ENCODE measurements around the gene RHOF.

RHOF gene

DNA sequence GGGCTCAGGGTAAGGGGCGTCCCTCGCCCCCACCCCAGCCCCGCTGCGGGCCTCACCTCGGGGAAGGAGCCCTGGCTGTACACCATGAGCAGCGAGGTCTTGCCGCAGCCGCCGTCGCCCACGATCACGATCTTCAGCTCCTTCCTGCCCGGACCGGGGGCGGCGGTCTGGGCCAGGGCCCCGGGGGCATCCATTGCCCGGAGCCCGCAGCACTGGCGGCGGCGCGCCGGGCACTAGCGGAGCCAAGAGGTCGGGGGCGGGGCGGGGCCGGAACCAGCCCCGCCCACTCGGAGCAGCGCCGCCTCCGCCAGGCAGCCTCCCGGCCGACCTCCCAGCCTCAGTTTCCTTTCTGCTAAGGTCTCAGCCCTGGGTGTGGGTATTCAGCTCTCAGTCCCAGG lies at the start of gene RHOF:
TSS of gene RHOF (minus strand) at position 249 of the 398 bp plus-strand sequence. CDS start at position 194, 55 bp downstream.
- no peak for DNase-seq

DNA sequence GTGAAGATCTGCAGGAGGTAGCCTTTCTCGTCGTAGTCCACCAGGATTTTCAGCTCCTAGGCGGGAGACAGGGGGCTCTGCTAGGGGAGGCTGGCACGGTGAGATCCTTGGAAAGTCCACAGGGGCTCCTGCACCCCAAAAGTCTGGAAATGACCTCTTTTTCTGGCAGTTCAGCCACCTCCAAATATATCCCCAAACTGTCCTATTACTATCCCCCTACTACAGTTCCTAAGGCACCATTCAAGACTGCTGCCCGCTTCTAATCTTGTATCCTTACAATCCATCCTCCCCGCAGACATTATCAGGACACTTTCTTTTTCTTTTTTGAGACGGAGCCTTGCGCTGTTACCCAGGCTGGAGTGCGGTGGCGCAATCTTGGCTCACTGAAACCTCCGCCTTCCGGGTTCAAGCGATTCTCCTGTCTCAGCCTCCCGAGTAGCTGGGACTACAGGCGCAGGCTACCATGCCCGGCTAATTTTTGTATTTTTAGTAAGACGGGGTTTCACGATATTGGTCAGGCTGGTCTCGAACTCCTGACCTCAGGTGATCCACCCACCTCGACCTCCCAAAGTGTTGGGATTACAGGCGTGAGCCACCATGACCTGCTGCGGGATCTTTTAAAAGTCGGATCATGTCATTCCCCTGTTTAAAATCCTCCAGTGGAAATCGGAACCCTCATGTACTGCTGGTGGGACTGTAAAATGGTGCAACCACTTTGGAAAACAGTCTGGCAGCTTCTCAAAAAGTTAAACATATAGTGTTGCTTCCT lies 46.7 kb upstream of the RHOF start:
- DNase-seq = no peak

DNA sequence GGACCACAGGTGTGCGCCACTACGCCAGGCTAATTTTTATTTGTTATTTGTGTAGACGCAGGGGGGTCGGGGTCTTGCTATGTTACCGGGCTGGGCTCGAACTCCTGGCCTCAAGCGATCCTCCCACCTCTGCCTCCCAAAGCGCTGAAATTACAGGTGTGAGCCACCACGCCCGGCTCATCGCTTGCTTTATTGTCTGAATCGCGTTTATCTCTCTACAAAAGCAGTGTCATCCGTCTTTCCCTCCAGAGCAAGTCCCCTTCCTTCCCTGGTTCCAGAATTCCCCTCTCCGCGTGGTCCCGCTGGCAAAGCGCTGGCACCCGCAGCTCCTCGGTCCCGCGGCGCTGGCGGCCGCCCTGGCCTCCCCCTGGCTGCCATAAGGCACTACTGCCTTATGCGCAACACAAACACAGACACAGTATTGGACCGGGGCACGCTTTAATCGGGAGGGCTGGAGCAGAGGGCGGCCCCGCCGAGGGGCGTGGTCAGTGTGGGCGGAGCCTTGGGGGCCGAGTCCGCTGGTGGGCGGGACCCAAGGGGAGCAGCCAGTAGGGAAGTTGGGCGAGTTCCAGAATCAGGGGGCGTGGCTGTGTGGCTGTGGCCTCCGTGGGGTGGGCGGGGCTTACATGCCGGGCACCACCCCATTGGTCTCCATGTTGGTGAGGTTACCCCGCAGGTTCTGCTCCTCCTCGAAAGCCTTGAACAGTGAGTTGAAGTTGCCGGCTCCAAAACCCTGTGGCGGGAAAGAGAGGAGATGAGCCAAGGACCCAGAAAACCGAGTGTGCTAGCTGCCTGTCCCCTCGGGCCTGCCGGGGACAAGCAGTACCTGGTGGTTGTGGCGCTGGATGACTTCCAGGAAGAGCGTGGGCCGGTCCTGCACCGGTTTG lies 45.9 kb upstream of the RHOF start:
- peak; percentile 99 for DNase-seq

GRCh38 chr12:121838126-121838525 lies 44.6 kb upstream of the RHOF start:
- DNase-seq = no peak

DNA sequence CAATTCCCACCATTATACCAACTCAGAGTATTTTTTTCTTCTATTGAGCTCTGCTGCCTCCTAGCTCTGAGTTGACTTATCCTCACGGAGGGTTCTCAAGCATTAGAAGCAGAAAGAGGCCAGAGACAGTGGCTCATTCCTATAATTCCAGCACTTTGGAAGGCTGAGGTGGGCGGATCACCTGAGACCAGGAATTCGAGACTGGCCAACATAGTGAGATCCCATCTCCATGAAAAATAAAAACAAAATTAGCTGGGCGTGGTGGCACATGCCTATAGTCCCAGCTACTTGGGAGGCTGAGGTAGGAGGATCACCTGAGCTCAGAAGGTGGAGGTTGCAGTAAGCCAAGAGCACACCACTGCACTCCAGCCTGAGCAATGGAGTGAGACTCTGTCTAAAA lies 44.2 kb upstream of the RHOF start:
- no peak for DNase-seq

DNA sequence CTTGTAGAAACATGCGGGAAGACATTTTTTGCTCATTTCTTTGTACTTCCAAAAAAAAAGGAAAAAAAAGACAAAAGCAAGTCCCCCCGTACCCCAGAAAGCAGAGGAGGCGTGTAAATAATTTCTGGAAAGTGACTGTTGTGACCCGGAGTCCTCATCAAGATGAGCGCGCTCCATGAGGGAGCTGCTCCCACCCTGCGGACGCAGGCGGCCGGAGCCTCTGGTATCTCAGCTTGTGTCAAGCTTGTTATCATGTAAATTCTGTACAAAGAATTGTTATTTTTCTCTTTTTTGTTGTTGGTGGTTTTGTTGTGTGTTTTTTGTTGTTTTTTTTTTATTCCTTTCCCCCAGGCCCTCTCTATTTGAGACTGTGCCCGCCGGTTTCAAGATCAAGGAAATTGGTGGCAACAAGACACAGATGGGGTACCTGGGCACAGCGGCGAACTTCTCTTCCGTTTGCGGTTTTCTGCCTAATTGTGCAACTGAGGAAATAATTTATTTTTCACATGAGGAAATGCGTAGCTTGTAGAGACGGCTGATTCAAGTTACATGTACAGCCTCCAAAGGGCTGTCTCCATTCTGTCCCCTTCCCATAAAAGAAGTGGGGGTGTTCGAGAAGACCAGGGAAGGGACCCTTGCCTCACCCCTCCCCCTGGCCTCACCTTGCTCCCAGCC lies 38.2 kb upstream of the RHOF start:
- no peak for DNase-seq

DNA sequence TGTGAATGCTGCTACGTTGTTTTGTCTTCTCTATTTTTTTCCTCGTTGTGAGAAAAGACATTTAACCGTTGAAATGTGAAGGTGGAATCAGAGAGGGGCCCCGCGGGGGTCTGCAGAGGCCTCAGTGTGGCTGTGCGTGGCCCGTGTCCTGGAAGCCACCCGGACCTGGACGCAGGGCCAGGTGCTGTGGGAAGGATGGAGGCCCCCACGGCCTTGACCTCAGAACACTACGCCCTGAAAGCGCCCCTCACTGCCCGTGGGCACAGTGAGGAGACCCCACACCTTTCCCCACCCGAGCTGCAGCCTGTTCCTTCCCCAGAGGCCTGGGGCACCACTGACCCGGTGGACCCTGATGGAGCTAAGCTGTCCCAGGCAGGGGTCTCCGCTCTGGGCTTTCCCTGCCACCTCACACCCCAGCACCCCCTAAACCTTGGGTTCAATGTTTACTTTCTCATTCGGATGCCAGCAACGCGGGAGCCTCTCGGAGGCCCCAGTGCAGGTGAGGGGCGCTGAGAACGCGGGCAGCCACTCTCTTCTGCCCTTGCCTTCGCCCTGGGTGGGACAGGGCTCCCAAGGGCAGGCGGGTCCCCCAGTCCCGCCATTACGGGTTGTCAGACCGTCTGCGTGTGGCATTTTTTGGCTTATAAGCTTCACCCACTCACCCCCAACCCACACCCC lies 37.2 kb upstream of the RHOF start:
- no peak for DNase-seq

- DNase-seq = no peak
Measured at GRCh38 chr12:121830134-121830533, 36.6 kb upstream of the RHOF start.

- no peak for DNase-seq
Measured at GRCh38 chr12:121829250-121829918, 35.9 kb upstream of the RHOF start.

DNA sequence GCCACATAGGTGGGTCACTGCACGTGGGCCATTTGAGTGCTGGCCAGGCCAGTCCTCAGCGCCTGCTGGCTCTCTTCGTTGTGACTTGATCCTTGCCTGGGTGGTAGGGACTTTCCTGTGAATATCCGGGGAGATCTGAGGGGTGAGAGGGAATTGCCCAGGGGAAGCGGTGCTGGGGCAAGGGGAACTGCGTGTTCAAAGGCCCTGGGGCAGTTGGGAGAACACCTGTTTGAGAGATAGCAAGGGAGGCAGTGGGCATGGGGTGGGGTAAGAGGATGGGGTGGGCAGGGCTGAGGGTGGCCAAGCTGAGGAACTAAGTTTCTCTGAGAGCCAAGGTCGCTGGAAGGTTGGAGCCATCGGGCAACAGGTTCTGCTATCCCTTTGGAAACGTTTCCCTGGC lies 35.3 kb upstream of the RHOF start:
- no peak for DNase-seq

DNA sequence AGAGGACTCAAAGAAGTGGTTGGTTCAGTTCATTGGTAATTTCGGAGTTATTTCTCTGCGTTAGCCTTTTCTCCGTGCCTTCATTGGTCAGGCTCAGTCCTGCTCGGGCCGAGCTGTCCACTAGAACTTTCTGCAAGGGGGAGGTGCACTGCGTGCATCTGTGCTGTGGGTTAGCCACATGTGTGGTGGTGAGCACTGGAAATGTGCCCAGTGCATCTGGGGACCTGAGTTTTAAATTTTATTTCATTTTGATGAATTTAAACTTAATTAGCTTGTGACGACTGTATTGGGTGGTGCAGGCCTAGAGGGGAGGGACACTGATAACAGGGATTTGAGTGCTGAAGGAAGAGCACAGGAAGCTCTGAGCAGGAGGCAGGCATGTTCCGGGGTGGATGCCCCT lies 34.8 kb upstream of the RHOF start:
- DNase-seq = no peak

- DNase-seq = no peak
Measured at GRCh38 chr12:121827351-121828099, 34.0 kb upstream of the RHOF start.

- DNase-seq = no peak
Measured at GRCh38 chr12:121826318-121827150, 33.0 kb upstream of the RHOF start.

DNA sequence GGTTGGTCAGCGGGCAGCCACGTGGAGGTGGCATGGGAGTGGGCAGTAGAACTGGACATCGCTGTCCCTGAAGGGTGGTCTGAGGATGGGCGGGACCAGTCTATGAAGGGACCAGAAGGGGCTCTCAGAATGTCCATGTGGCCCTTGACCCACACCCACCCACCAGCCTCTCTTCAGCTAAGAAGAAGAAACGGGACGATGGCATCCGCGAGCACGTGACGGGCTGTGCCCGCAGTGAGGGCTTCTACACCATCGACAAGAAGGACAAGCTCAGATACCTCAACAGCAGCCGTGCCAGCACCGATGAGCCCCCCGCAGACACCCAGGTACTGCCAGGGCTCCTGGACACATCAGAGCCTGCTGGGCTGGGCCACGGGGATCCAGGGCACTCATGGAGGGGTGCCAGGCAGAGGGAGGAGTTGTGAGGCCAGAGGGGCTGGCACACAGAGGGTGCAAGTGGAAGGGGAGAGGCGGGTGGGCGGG lies 31.6 kb upstream of the RHOF start:
- DNase-seq = no peak

DNA sequence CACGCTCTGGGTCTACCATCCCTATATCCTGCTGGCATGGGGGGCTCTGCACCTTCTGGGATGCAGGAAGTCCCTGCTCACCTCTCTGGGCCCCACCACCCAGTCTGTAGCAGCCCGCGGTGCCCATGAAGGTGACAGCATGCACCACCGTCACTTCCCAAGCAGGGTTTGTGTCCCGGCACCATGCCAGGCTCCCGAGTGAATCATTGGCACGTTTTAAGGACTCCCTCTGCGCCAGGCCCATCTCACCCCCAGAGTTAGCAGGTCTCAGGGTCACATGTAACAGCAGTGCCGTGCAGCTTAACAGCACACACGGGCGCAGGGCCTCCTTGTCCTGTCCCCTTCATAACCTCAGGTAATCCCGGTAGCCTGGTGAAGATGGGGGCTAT lies 30.2 kb upstream of the RHOF start:
- DNase-seq = no peak

GRCh38 chr12:121823101-121823726 lies 29.7 kb upstream of the RHOF start:
- no peak for DNase-seq

- no peak for DNase-seq
Measured at GRCh38 chr12:121822393-121823100, 29.1 kb upstream of the RHOF start.

DNA sequence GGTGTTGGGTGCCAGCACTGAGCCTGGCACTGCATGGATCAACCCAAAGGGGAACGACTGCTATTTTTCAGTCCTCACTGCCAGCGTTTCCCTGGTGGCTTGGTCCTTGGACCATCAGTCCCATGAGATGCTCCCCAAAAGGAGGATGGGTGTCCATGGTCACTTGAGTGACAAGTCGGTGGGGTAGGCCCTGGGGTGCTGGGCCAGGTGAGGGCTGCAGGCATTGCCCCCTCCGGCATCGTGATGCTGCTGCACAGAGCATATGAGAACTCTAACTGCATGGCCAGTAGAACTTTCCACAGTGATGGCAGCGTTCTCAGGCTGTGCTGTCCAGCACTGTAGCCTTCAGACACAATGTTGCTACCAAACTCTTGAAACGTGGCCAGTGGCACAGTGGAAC lies 26.6 kb upstream of the RHOF start:
- no peak for DNase-seq

GRCh38 chr12:121819212-121819949 lies 25.9 kb upstream of the RHOF start:
- DNase-seq = no peak
